GM12801 (cell line): ENCODE data around the gene KDM4C.

ENCODE experiments used
- TF ChIP-seq, protein P1 (sequence below): IDR thresholded peaks from one replicate; pipeline ENCODE4 v1.5.1; 2011; ENCODE audit warnings: control low read depth; ENCODE audit not compliant: insufficient read length; ENCODE audit errors: extremely low read depth

Gene KDM4C

DNA sequence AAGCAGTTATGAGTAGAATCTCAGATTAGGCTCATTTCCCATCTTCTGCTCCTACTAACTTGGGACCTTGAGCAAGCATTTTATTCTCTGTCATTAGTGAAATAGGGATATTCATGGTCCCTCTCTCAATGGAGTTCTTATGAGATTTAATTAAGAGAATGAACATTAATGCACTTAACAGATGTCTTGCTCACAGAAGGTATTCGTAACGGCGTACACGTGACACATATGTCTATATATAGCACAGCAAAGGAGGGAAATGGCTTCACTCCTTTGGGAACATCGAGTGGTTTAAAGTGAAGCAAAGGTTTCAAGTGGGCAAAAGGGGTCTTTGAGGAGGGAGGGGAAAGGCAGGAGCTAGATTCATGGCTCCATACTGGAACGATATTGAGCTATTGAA is 24.6 kb downstream of the KDM4C start:
- TF ChIP-seq, protein P1, sequence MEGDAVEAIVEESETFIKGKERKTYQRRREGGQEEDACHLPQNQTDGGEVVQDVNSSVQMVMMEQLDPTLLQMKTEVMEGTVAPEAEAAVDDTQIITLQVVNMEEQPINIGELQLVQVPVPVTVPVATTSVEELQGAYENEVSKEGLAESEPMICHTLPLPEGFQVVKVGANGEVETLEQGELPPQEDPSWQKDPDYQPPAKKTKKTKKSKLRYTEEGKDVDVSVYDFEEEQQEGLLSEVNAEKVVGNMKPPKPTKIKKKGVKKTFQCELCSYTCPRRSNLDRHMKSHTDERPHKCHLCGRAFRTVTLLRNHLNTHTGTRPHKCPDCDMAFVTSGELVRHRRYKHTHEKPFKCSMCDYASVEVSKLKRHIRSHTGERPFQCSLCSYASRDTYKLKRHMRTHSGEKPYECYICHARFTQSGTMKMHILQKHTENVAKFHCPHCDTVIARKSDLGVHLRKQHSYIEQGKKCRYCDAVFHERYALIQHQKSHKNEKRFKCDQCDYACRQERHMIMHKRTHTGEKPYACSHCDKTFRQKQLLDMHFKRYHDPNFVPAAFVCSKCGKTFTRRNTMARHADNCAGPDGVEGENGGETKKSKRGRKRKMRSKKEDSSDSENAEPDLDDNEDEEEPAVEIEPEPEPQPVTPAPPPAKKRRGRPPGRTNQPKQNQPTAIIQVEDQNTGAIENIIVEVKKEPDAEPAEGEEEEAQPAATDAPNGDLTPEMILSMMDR = no peak

DNA sequence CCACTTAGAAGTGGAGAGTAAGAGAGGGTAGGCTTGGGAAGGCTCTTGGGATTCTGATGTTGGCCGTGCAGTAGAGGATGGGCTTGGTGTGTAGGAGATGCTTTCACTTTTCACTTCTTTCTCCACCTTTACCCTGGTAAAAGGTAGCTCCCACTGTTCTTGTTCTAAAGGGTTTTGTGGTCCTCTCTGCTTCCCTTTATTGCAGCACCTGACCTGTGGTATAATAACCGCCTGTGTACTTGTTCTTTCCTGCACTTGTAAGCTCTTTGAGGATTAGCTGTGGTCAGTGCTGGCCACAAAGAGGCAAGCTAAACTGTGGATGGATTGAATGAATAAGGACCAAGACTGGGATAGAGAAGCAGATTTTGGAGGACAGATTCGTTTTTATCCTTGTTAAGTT is 25.2 kb downstream of the KDM4C start:
- TF ChIP-seq, protein P1 = no peak

DNA sequence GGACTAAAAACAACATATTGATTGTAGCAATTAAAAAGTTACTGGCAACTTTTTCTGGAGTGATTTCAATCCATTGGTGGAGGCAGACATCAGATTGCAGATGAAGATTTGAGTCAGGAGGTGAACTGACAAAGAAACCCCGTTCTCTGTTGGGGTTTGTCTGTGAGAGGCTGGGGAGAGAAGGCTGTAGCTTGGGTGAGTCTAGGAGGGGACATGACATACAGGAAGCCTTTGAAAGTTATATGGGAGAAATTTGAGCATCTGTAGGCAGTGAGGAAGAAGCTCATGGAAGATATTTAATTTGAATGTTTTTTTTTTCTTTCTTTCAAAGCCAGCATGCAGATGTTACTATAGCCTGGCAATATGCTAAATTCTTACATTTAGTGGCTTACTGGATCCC is 26.0 kb downstream of the KDM4C start:
- TF ChIP-seq, protein P1 = no peak

DNA sequence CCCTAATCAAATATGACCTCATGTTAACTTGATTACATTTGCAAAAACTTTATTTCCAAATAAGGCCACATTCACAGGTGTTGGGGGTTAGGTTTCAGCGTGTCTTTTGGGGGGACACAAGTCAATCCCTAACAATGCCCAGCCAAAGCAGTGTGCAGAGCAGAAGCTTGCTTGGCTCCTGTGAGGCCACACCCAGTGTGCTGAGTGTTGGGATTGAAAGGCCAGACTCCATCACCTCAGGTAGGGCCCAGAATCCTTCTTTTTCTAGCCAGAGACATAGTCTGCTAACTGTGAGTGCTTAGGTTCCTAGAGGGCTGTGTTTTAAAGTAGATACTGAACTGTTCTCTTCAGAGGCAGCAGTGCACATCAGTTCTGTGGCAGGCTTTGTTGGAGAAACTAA is 27.9 kb downstream of the KDM4C start:
- TF ChIP-seq, protein P1 = no peak

DNA sequence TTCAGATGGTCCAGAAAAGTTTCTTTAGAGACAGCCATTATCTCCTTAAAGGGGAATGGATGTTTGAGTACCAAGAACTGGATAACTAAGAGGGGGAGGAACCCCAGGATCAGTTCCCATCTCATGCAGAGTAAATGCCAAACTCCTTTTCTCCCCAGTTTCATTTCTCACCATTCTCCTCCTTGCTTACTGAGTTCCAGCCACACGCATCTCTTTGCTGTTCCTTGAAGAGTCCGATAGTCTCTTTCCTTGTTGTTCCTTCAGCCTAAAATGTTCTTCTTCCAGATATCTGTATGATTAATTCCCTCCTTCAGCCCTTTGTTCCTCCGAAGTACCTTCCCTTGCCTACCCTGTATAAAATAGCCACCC is 30.0 kb downstream of the KDM4C start:
- TF ChIP-seq, protein P1 = no peak

DNA sequence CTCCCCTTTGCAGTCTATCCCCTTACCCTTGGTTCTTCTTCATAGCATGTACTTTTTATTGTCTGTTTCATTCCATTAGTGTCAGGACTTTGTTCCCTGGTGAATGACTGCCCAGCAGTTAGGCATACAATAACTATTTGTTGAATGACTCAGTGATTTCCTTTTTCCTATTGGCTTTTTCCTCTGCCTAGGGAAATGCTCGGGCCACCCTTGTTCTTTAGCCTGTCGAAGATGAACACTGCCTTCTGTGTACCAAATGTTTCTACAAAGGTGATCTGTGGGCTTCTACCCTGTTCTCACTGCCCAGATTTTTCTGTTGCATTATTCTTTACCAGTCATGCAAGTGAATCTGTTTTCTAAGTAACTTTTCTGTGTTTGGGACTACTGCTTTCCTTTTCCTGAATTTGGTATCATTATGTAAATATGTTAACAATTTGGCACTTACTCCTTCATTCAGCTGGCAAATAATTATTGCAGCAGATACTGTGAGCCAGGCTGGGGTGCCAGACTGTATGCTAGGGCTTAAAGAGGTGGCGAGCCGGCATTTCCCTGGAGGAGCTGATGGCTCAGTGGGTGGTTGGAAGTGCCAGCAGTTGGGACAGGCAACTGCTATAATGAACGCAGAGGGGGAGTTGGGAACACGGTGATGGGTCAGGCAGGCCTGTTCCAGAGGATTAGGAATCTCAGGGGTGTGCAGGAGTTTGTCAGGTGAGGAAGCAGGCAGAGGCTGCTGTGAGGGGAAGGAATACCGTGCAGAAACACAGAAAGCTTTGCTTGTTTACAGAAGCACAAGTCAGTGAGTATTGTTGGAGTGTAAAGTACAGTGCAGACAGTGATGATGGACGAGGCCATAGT is 30.6 kb downstream of the KDM4C start:
- TF ChIP-seq, protein P1 = no peak

DNA sequence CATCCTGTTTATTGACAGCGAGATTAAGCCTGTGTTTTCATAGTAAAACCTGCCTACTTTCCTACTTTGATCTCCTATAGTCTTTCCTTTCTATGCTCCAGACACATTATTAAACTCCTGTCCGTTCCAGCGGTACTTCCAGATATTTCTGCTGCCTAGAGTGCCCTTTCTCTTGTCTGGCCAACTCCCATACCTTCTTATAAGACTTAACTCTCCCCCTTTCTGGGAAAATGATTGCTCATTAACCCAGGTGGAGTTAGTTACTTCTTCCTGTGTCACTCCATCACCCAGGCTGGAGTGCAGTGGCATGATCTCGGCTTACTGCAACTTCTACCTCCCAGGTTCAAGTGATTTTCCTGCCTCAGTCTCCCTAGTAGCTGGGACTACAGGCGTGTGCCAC is 33.1 kb downstream of the KDM4C start:
- TF ChIP-seq, protein P1 = no peak
